ENCODE measurements around the gene CYTH2.
A peak's percentile ranks its signal among the peaks of the same experiment; 100 is the strongest.

CYTH2 gene

DNA sequence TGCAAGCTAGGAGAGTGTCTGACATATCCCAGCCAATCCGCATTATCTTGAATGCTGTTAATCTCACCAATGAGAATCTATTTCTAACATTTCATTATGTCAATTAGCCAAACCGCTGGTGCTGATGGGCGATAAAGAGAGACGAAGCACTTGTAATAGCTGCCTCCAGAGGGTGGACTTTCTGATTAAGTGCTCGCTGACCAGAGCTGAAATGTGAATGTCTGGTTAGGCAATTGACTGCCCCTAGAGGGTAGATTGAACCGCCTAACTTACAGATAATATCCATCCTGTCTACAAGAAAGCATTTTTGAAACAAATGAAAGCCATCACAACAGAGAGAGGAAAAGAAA is 23.9 kb upstream of the CYTH2 start:
- DNase-seq, result no peak
- Mint-ChIP-seq H3K27ac (peak overlapping the region; percentile 90 to 98), H3K36me3 (ENCODE audit: insufficient read depth) (peaks cover 36% of the 10 kb centered on the region), H3K4me3 (peak overlapping the region; percentile 88 to 95), H3K4me1 (ENCODE audit: low read depth in 2 of 2) (peaks cover 21 to 35% of the 10 kb centered on the region in 2 donors), H3K9me3 (no peaks in the 10 kb centered on the region), H3K27me3 (peaks cover 16 to 27% of the 10 kb centered on the region in 2 donors)
- ATAC-seq (replicated peaks), result peak; percentile 34

DNA sequence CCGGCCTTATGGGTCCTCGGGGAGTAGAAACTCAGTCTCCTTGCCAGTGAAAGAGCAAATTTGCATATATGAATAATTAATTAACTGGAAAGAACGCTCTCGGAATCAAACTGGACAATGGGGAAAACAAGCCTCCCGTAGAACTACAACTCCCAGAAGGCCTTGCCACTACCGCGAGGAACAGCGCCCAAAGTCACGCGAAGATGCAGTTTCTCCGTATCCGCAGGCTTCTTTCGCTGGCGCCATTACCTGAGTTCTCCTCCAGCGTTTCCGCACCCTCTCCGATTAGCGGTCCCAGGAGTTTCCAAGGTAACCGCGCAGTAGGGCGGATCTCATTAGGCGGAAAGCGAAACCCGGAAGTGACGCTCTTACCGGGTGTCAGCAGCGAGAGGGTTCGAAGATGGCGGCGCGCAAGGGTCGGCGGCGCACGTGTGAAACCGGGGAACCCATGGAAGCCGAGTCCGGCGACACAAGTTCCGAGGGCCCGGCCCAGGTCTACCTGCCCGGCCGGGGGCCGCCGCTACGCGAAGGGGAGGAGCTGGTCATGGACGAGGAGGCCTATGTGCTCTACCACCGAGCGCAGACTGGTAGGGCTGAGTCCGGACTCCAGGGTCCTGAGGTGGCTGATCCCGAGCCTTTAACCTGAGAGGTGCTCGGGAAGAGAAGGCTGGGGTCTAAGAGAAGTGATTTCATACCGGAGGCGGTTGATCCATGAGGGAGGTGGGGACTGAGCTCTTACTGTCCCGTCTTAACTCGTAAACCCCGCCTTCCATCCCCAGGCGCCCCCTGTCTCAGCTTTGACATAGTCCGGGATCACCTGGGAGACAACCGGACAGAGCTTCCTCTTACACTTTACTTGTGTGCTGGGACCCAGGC is 23.3 kb upstream of the CYTH2 start, which contains the start of gene GRWD1:
Gene GRWD1, plus strand, starts transcription at position 378 of the 876 bp plus-strand sequence. Its CDS starts 23 bp downstream, at position 401.
- Mint-ChIP-seq H3K27ac (peak within 1 kb of the TSS; percentile 90 to 98), H3K4me1 (ENCODE audit: low read depth in 2 of 2) (peaks cover 21 to 35% of the 10 kb centered on the region in 2 donors), H3K9me3 (no peaks in the 10 kb centered on the region), H3K36me3 (ENCODE audit: insufficient read depth) (peaks cover 38% of the 10 kb centered on the region), H3K4me3 (peak within 1 kb of the TSS; percentile 88 to 95), H3K27me3 (peaks cover 16 to 27% of the 10 kb centered on the region in 2 donors)
- ATAC-seq (replicated peaks), result peak; percentile 89
- peak; percentile 86 to 88 (median 87) for DNase-seq

DNA sequence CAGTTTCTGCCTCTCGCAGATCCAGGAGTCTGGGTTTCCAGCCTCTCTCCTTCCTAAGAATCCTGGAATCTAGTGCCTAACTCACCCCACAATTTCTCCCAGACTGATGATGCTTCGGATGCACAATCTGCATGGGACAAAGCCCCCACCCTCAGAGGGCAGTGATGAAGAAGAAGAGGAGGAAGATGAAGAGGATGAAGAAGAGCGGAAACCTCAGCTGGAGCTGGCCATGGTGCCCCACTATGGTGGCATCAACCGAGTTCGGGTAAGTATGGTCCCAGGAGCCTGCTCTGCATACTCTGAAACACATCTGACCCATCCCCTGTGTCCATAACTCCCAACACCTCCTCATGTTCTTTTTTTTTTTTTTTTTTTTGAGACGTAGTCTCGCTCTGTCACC is 22.6 kb upstream of the CYTH2 start:
- H3K9me3 Mint-ChIP-seq, result no peaks in the 10 kb centered on the region
- peak overlapping the region; percentile 90 to 98 for H3K27ac Mint-ChIP-seq
- H3K4me3 Mint-ChIP-seq, result peak overlapping the region; percentile 88 to 95
- peaks cover 39% of the 10 kb centered on the region for H3K36me3 Mint-ChIP-seq (ENCODE audit: insufficient read depth)
- ATAC-seq (replicated peaks) (no peak), DNase-seq (no peak)
- peaks cover 21 to 35% of the 10 kb centered on the region in 2 donors for H3K4me1 Mint-ChIP-seq (ENCODE audit: low read depth in 2 of 2)
- H3K27me3 Mint-ChIP-seq, result peaks cover 14 to 19% of the 10 kb centered on the region in 2 donors

GRCh38 chr19:48448563-48448962 is 20.6 kb upstream of the CYTH2 start:
- Mint-ChIP-seq H3K27ac (no peak overlapping the region), H3K36me3 (ENCODE audit: insufficient read depth) (peaks cover 49% of the 10 kb centered on the region), H3K27me3 (peaks cover 7 to 10% of the 10 kb centered on the region in 2 donors), H3K4me1 (ENCODE audit: low read depth in 2 of 2) (peaks cover 21 to 30% of the 10 kb centered on the region in 2 donors), H3K9me3 (no peaks in the 10 kb centered on the region), H3K4me3 (no peak overlapping the region)
- ATAC-seq (replicated peaks), result no peak
- DNase-seq, result no peak

DNA sequence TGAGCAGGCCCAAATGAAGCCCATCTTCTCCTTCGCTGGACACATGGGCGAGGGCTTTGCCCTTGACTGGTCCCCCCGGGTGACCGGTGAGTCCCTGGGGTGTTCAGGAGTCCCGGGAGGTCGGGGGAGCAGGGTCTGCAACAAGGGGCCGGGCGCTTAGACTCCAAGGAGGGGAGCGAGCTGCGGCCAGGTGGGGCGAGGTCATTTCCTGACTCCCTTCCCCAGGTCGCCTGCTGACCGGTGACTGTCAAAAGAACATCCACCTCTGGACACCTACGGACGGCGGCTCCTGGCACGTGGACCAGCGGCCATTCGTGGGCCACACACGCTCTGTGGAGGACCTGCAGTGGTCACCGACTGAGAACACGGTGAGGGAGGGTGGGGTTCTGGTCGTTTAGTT is 18.7 kb upstream of the CYTH2 start:
- peaks cover 56% of the 10 kb centered on the region for H3K36me3 Mint-ChIP-seq (ENCODE audit: insufficient read depth)
- H3K4me1 Mint-ChIP-seq (ENCODE audit: low read depth in 2 of 2), result peaks cover 14 to 19% of the 10 kb centered on the region in 2 donors
- no peak for ATAC-seq (replicated peaks)
- no peak overlapping the region for H3K4me3 Mint-ChIP-seq
- H3K27ac Mint-ChIP-seq, result no peak overlapping the region
- H3K9me3 Mint-ChIP-seq, result no peaks in the 10 kb centered on the region
- H3K27me3 Mint-ChIP-seq, result no peaks in the 10 kb centered on the region
- DNase-seq, result no peak

- no peaks in the 10 kb centered on the region for H3K27me3 Mint-ChIP-seq
- peaks cover 13 to 17% of the 10 kb centered on the region in 2 donors for H3K4me1 Mint-ChIP-seq (ENCODE audit: low read depth in 2 of 2)
- peaks cover 52% of the 10 kb centered on the region for H3K36me3 Mint-ChIP-seq (ENCODE audit: insufficient read depth)
These were observed 18.3 kb upstream of the CYTH2 start for GRCh38 chr19:48450863-48451262.

GRCh38 chr19:48451624-48452023 is 17.5 kb upstream of the CYTH2 start:
- Mint-ChIP-seq H3K9me3 (no peaks in the 10 kb centered on the region), H3K4me3 (no peak overlapping the region), H3K4me1 (ENCODE audit: low read depth in 2 of 2) (peaks cover 11 to 13% of the 10 kb centered on the region in 2 donors), H3K27me3 (no peaks in the 10 kb centered on the region), H3K27ac (no peak overlapping the region), H3K36me3 (ENCODE audit: insufficient read depth) (peaks cover 48% of the 10 kb centered on the region)
- DNase-seq, result no peak
- ATAC-seq (replicated peaks), result no peak

More at GRCh38 chr19:48450863-48451262, 18.3 kb upstream of the CYTH2 start:
- no peak for ATAC-seq (replicated peaks)
- H3K9me3 Mint-ChIP-seq, result no peaks in the 10 kb centered on the region
- no peak for DNase-seq
- no peak overlapping the region for H3K27ac Mint-ChIP-seq
- H3K4me3 Mint-ChIP-seq, result no peak overlapping the region

DNA sequence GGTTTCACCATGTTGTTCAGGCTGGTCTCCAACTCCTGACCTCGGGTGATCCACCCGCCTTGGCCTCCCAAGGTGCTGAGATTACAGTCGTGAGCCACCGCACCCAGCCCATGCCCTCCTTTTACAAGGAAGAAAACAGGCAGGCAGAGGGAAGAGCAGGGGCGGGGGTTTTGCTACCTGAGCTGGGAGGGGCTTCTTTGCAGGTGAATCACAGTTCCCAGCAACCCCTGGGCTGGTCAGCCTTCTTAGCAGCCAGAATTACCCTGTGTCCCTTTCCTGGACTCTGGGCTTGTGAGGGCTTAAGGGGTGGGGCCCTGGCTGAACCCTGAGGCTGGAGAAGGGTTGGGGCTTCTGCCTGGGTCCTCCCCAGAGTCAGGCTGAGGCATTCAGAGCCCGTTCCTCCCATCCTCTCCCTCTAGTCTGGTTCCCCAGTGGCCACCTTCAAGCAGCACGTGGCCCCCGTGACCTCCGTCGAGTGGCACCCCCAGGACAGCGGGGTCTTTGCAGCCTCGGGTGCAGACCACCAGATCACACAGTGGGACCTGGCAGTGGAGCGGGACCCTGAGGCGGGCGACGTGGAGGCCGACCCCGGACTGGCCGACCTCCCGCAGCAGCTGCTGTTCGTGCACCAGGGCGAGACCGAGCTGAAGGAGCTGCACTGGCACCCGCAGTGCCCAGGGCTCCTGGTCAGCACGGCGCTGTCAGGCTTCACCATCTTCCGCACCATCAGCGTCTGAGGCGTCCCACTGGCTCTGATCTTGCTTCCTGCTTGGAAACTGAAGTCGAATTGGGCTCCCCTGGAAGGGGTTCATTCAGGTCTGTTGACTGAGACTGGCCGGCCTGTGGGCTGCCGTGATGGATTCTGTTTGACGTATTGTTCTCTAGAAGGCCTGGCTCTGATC is 16.6 kb upstream of the CYTH2 start:
- H3K27ac Mint-ChIP-seq, result no peak overlapping the region
- H3K9me3 Mint-ChIP-seq, result no peaks in the 10 kb centered on the region
- no peak for DNase-seq
- ATAC-seq (replicated peaks), result no peak
- peaks cover 53% of the 10 kb centered on the region for H3K36me3 Mint-ChIP-seq (ENCODE audit: insufficient read depth)
- no peaks in the 10 kb centered on the region for H3K27me3 Mint-ChIP-seq
- H3K4me1 Mint-ChIP-seq (ENCODE audit: low read depth in 2 of 2), result peaks cover 11 to 13% of the 10 kb centered on the region in 2 donors
- H3K4me3 Mint-ChIP-seq, result no peak overlapping the region

GRCh38 chr19:48454150-48454730 is 14.9 kb upstream of the CYTH2 start:
- no peak overlapping the region for H3K4me3 Mint-ChIP-seq
- DNase-seq, result no peak
- H3K27ac Mint-ChIP-seq, result peak overlapping the region in 1 of 2 donors; percentile 27
- peaks cover 44% of the 10 kb centered on the region for H3K36me3 Mint-ChIP-seq (ENCODE audit: insufficient read depth)
- H3K27me3 Mint-ChIP-seq, result no peaks in the 10 kb centered on the region
- peaks cover 2 to 6% of the 10 kb centered on the region in 2 donors for H3K4me1 Mint-ChIP-seq (ENCODE audit: low read depth in 2 of 2)
- no peak for ATAC-seq (replicated peaks)
- no peaks in the 10 kb centered on the region for H3K9me3 Mint-ChIP-seq

GRCh38 chr19:48455171-48455907 is 13.8 kb upstream of the CYTH2 start, which contains the start of gene KCNJ14:
Gene KCNJ14 (plus strand): TSS chr19:48455574. CDS start chr19:48461725, 6,151 bp downstream.
- peaks cover 35% of the 10 kb centered on the region for H3K36me3 Mint-ChIP-seq (ENCODE audit: insufficient read depth)
- H3K27ac Mint-ChIP-seq, result peak within 1 kb of the TSS in 1 of 2 donors; percentile 27
- no peak within 1 kb of the TSS for H3K4me3 Mint-ChIP-seq
- no peaks in the 10 kb centered on the region for H3K9me3 Mint-ChIP-seq
- DNase-seq, result no peak
- no peak for ATAC-seq (replicated peaks)
- peaks cover 0 to 6% of the 10 kb centered on the region in 2 donors for H3K4me1 Mint-ChIP-seq (ENCODE audit: low read depth in 2 of 2)
- no peaks in the 10 kb centered on the region for H3K27me3 Mint-ChIP-seq

DNA sequence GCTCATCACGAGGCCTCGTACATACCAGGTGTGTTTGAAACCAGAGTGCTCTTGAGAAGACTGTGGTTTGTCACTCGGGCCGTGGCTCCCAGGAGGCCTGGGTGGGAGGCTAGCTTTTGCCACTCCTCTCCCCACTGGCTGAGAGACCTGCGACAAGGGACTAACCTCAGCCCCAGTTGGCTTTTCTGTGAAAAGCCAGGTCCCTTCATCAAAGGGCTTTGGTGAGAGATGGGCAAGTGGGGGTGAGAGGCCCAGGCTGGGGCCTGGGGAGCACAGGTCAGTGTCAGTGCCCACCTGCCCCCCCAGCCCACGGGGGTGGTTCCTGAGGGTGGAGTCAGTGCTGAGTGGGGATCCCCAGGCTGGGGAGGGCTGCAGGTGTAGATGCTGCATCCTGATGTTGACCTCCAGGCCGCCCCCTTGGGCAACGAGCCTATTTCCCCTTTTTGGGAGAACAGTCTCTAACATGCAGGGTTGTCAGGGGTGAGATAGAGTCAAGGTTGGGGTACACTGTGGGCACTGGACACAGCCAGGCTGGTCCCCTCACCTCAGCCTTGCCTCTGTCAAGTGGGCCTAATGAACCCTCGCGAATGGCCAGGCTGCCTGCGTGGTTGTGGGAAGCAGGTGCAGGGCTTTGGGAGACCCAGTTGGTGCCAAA is 13.1 kb upstream of the CYTH2 start:
- no peak overlapping the region for H3K27ac Mint-ChIP-seq
- DNase-seq, result no peak
- H3K9me3 Mint-ChIP-seq, result no peaks in the 10 kb centered on the region
- no peak for ATAC-seq (replicated peaks)
- H3K36me3 Mint-ChIP-seq (ENCODE audit: insufficient read depth), result peaks cover 35% of the 10 kb centered on the region
- H3K4me3 Mint-ChIP-seq, result no peak overlapping the region
- H3K4me1 Mint-ChIP-seq (ENCODE audit: low read depth in 2 of 2), result peaks cover 0 to 6% of the 10 kb centered on the region in 2 donors
- no peaks in the 10 kb centered on the region for H3K27me3 Mint-ChIP-seq

DNA sequence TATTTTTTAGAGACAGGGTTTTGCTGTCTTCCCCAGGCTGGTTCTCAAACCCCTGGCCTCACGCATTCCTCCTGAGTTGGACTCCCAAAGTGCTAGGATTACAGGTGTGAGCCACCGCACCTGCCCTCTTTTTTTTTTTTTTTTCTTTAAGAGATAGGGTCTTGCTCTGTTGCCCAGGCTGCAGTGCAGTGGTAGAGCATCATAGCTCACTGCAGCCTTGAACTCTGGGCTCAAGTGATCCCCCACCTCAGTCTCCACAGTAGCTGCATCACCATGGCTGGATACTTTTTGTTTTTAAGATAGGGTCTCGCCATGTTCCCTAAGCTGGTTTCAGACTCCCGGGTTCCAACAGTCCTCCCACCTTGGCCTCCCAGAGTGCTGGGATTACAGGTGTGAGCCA is 12.3 kb upstream of the CYTH2 start:
- Mint-ChIP-seq H3K36me3 (ENCODE audit: insufficient read depth) (peaks cover 28% of the 10 kb centered on the region), H3K27me3 (no peaks in the 10 kb centered on the region), H3K27ac (no peak overlapping the region), H3K4me1 (ENCODE audit: low read depth in 2 of 2) (peaks cover 0 to 6% of the 10 kb centered on the region in 2 donors), H3K4me3 (no peak overlapping the region), H3K9me3 (no peaks in the 10 kb centered on the region)
- ATAC-seq (replicated peaks), result no peak
- DNase-seq, result no peak

Data from effector memory CD8-positive, alpha-beta T cell (primary cell).